ENCODE results near the gene NATD1. TPM values are rescaled to one million over a fixed set of nuclear protein-coding genes. Genes with fewer than 3 reads are reported as not detected.
A peak's percentile ranks its signal among the peaks of the same experiment; 100 is the strongest.

The NATD1 gene
- total RNA-seq, 1 donor from 2014 or later: 19.5 TPM

DNA sequence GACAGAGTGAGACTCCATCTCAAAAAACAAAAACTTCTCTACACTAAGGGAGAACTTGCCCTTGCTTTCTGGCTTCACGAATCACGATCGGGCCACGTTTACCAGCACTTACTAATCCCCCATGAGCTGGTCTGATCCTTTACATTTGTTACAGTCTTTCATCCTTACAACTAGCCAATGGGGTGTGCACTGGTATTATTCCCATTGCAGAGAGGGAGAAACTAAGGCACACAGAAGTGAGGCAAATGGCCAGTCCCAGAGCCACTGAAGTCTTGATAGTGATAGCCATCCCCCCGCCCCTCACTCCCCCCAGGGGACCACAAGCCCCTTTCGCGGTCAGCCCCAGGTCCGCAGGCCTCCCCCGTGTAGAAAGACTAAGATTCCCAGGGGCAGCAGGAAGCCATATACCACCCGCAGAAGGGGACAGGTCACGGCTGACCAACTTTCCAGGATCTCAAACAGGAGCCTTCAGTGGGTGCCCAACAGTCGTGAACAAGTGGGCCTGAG, 868 bp downstream of the NATD1 start:
- Histone ChIP-seq H3K4me1 (peaks cover 30% of the 10 kb centered on the region), H3K27ac (peak overlapping the region; percentile 47), H3K9me3 (no peaks in the 10 kb centered on the region), H3K36me3 (no peaks in the 10 kb centered on the region), H3K27me3 (no peaks in the 10 kb centered on the region), H3K4me3 (peak overlapping the region; percentile 67)
- DNase-seq (no peak), ATAC-seq (no peak)
- intact Hi-C loops (cut with DNase I): no loop called here
- TF ChIP-seq, protein P1, sequence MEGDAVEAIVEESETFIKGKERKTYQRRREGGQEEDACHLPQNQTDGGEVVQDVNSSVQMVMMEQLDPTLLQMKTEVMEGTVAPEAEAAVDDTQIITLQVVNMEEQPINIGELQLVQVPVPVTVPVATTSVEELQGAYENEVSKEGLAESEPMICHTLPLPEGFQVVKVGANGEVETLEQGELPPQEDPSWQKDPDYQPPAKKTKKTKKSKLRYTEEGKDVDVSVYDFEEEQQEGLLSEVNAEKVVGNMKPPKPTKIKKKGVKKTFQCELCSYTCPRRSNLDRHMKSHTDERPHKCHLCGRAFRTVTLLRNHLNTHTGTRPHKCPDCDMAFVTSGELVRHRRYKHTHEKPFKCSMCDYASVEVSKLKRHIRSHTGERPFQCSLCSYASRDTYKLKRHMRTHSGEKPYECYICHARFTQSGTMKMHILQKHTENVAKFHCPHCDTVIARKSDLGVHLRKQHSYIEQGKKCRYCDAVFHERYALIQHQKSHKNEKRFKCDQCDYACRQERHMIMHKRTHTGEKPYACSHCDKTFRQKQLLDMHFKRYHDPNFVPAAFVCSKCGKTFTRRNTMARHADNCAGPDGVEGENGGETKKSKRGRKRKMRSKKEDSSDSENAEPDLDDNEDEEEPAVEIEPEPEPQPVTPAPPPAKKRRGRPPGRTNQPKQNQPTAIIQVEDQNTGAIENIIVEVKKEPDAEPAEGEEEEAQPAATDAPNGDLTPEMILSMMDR (IDR thresholded peaks at IDR 0.05): no peak

DNA sequence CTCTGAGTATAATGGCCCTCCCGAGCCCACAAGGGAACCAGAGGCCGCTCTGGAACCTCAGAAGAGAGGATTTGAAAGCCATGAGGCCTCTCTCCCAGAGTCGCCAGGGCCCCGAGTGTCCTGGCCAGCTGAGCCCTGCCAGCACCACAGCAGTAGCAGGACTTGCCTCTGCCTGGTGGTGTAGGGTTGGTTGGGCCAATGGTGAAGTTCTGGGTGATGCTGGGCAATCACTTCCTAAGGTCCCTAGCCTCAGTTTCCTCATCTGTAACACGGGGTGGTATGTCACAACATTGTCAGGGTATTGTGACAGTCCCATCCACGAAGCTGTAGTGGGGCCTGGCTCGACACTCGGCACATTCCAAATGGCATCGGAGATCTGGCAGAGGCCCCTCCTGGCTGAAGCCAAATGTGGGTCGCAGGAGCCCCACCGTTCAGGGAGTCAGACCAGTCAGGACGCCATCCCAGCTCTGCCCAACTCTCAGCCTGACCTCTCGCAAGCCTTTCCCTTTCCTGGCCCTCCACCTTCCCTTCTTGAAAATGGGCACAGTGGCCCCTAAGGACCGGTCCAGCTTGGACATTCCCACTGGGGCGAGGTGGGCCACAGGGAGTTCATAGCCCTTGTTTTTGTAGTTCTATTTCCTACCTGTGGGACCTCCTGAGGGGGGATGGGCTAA, 1.7 kb downstream of the NATD1 start:
- H3K4me1 ChIP-seq: peaks cover 30% of the 10 kb centered on the region
- H3K9me3 ChIP-seq: no peaks in the 10 kb centered on the region
- DNase-seq: no peak
- no peaks in the 10 kb centered on the region for H3K27me3 ChIP-seq
- no peak overlapping the region for H3K27ac ChIP-seq
- TF ChIP-seq, protein P1 (IDR thresholded peaks at IDR 0.05): no peak
- no peaks in the 10 kb centered on the region for H3K36me3 ChIP-seq
- peak overlapping the region; percentile 67 for H3K4me3 ChIP-seq
- ATAC-seq: no peak
- intact Hi-C loops (cut with DNase I): no loop called here

DNA sequence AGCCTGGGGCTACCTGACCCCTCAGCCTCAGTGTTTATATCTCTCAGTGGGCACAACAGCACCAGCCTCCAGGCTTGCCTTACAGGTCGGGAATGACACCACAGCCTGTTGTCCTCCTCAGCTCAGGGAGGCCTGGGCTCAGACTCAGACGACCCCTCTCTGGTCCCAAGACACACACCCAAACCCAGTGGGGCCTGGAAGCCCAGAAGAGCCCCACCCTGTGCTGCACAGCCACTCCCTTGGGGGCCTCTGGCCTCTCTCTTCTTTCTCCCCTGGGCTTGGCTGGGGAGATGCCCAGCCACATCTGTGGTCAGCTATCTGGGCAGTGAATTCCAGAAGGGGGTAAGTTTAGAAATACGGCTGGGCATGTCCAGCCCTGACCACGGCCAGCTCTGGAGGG, 2.4 kb downstream of the NATD1 start:
- Histone ChIP-seq H3K9me3 (no peaks in the 10 kb centered on the region), H3K4me1 (peaks cover 30% of the 10 kb centered on the region), H3K4me3 (no peak overlapping the region), H3K27ac (no peak overlapping the region), H3K27me3 (no peaks in the 10 kb centered on the region), H3K36me3 (no peaks in the 10 kb centered on the region)
- no peak for ATAC-seq
- TF ChIP-seq, protein P1 (IDR thresholded peaks at IDR 0.05): no peak
- intact Hi-C loops (cut with DNase I): no loop called here
- no peak for DNase-seq

DNA sequence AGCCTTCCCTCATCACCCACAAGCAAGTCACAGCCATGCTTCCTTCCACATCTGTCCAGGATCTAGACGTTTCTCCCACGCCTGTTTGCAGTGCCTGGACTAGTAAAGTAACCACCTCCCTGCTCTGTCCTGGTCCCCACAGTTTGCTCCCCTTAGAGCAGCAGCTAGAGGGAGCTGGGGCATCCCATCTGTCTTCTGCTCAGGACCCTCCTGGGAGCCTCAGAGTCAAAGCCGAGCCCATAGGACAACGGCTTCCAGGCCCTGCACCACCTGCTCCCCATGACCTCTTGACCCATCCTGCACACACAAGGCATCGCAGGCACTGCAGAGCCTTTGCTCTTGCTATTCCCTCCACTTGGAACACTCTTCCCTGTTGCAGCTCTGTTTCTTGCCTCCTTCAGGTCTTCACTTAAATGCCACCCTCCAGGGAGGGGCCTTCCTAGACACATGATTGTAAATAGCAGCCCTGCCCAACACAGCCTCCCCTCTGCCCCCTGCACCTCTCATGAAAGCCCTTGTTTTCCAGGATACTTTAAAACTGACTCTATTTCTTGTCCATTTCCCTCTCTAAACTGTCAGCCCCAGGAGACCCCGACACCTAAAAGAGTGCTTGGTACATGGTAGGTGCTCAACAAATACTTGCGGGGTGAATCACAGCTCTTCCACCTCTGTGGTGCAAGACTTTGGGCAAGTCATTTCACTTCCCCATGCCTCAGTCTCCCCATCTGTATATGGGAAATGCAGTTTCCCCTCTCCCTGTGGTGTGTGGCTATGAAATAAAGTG, 3.1 kb downstream of the NATD1 start:
- peaks cover 30% of the 10 kb centered on the region for H3K4me1 ChIP-seq
- TF ChIP-seq, protein P1 (IDR thresholded peaks at IDR 0.05): no peak
- ATAC-seq (no peak), DNase-seq (no peak)
- H3K4me3 ChIP-seq: no peak overlapping the region
- no peaks in the 10 kb centered on the region for H3K9me3 ChIP-seq
- no peaks in the 10 kb centered on the region for H3K36me3 ChIP-seq
- H3K27ac ChIP-seq: no peak overlapping the region
- no peaks in the 10 kb centered on the region for H3K27me3 ChIP-seq
- intact Hi-C loops (cut with DNase I): no loop called here

DNA sequence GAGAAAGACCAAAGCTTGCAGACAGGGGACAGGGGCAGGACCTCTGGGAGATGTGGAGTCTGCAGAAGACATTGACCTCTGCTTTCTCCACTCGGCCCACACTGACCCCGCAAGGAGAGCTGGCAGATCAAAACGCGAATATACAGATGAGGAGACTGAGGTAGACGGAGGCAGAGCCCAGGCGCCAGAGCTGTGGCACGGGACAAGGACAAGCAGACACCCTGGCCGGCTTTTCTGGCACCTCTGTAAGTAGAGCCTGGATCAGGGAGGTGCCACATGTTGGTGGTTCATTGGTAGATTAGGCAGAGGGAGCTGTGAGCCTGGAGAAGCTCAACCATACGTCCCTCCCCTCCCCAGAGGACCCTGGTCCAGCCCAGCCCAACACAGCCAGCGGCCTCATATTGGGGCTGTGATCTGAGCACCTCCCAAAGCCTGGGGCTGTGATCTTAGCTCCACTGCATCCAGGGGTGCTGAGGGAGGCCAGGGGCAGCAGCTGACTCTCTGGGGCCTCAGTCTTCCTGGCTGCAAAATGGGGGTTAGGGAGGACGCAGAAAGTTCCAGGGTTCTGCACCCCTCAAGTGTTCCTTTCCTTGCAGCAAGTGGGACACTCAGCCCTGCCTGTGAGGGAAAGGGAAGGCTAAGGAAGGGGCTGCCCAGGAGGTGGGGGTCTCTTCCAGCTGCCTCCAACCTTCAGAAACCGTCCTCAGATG, 4.0 kb downstream of the NATD1 start:
- ATAC-seq: no peak
- no peaks in the 10 kb centered on the region for H3K36me3 ChIP-seq
- intact Hi-C loops (cut with DNase I): no loop called here
- TF ChIP-seq, protein P1 (IDR thresholded peaks at IDR 0.05): no peak
- H3K4me1 ChIP-seq: peaks cover 28% of the 10 kb centered on the region
- no peak overlapping the region for H3K27ac ChIP-seq
- H3K9me3 ChIP-seq: no peaks in the 10 kb centered on the region
- no peak for DNase-seq
- no peak overlapping the region for H3K4me3 ChIP-seq
- H3K27me3 ChIP-seq: no peaks in the 10 kb centered on the region
